Measurements from ENCODE around the gene NCAN.

Gene NCAN

GRCh38 chr19:19294914-19295313 is 83.2 kb downstream of the NCAN start:
- no peak for DNase-seq (ENCODE audit: low spot score)

GRCh38 chr19:19296953-19297689 is 85.4 kb downstream of the NCAN start:
- DNase-seq (ENCODE audit: low spot score) = no peak

- DNase-seq (ENCODE audit: low spot score) = no peak
Measured at GRCh38 chr19:19297759-19298158, 86.0 kb downstream of the NCAN start.

- no peak for DNase-seq (ENCODE audit: low spot score)
Measured at GRCh38 chr19:19300613-19301012, 88.9 kb downstream of the NCAN start.

Data from GM03348 (cell line).